ENCODE results near the gene DOCK9. TPM values are rescaled to one million over a fixed set of nuclear protein-coding genes. Genes with fewer than 3 reads are reported as not detected.

DOCK9 gene
- total RNA-seq, 1 donor from 2014 or later: 339 TPM

- Mint-ChIP-seq H3K4me3 (ENCODE audit: unreplicated experiment) (no peak overlapping the region), H3K36me3 (ENCODE audit: low read depth, unreplicated experiment) (no peaks in the 10 kb centered on the region), H3K27ac (ENCODE audit: unreplicated experiment) (no peak overlapping the region), H3K9me3 (ENCODE audit: unreplicated experiment) (no peaks in the 10 kb centered on the region), H3K4me1 (ENCODE audit: unreplicated experiment) (no peaks in the 10 kb centered on the region), H3K27me3 (ENCODE audit: unreplicated experiment) (peaks cover 14% of the 10 kb centered on the region)
- DNase-seq (ENCODE audit: low spot score): no peak
- no peak for TF ChIP-seq CTCF (IDR thresholded peaks at IDR 0.05; ENCODE audit: unreplicated experiment)
Measured at GRCh38 chr13:98772794-98773452, 204.9 kb downstream of the DOCK9 start.

GRCh38 chr13:98771838-98772611 is 205.8 kb downstream of the DOCK9 start:
- no peaks in the 10 kb centered on the region for H3K36me3 Mint-ChIP-seq (ENCODE audit: low read depth, unreplicated experiment)
- no peak overlapping the region for H3K4me3 Mint-ChIP-seq (ENCODE audit: unreplicated experiment)
- H3K27ac Mint-ChIP-seq (ENCODE audit: unreplicated experiment): no peak overlapping the region
- no peak for TF ChIP-seq CTCF (IDR thresholded peaks at IDR 0.05; ENCODE audit: unreplicated experiment)
- DNase-seq (ENCODE audit: low spot score): no peak
- H3K4me1 Mint-ChIP-seq (ENCODE audit: unreplicated experiment): no peaks in the 10 kb centered on the region
- peaks cover 14% of the 10 kb centered on the region for H3K27me3 Mint-ChIP-seq (ENCODE audit: unreplicated experiment)
- no peaks in the 10 kb centered on the region for H3K9me3 Mint-ChIP-seq (ENCODE audit: unreplicated experiment)

- no peaks in the 10 kb centered on the region for H3K36me3 Mint-ChIP-seq (ENCODE audit: low read depth, unreplicated experiment)
- peaks cover 14% of the 10 kb centered on the region for H3K27me3 Mint-ChIP-seq (ENCODE audit: unreplicated experiment)
- no peaks in the 10 kb centered on the region for H3K9me3 Mint-ChIP-seq (ENCODE audit: unreplicated experiment)
- TF ChIP-seq CTCF (IDR thresholded peaks at IDR 0.05; ENCODE audit: unreplicated experiment): no peak
- no peak overlapping the region for H3K27ac Mint-ChIP-seq (ENCODE audit: unreplicated experiment)
- no peak for DNase-seq (ENCODE audit: low spot score)
- H3K4me3 Mint-ChIP-seq (ENCODE audit: unreplicated experiment): no peak overlapping the region
- no peaks in the 10 kb centered on the region for H3K4me1 Mint-ChIP-seq (ENCODE audit: unreplicated experiment)
Measured at GRCh38 chr13:98769736-98770135, 208.1 kb downstream of the DOCK9 start.

- no peak for DNase-seq (ENCODE audit: low spot score)
- no peak overlapping the region for H3K4me3 Mint-ChIP-seq (ENCODE audit: unreplicated experiment)
- peaks cover 14% of the 10 kb centered on the region for H3K27me3 Mint-ChIP-seq (ENCODE audit: unreplicated experiment)
- no peak overlapping the region for H3K27ac Mint-ChIP-seq (ENCODE audit: unreplicated experiment)
- TF ChIP-seq CTCF (IDR thresholded peaks at IDR 0.05; ENCODE audit: unreplicated experiment): no peak
- no peaks in the 10 kb centered on the region for H3K4me1 Mint-ChIP-seq (ENCODE audit: unreplicated experiment)
- no peaks in the 10 kb centered on the region for H3K36me3 Mint-ChIP-seq (ENCODE audit: low read depth, unreplicated experiment)
- no peaks in the 10 kb centered on the region for H3K9me3 Mint-ChIP-seq (ENCODE audit: unreplicated experiment)
Measured at GRCh38 chr13:98768522-98768921, 209.3 kb downstream of the DOCK9 start.

- TF ChIP-seq CTCF (IDR thresholded peaks at IDR 0.05; ENCODE audit: unreplicated experiment): no peak
- no peak overlapping the region for H3K27ac Mint-ChIP-seq (ENCODE audit: unreplicated experiment)
- no peak overlapping the region for H3K4me3 Mint-ChIP-seq (ENCODE audit: unreplicated experiment)
- peaks cover 4% of the 10 kb centered on the region for H3K27me3 Mint-ChIP-seq (ENCODE audit: unreplicated experiment)
- H3K4me1 Mint-ChIP-seq (ENCODE audit: unreplicated experiment): no peaks in the 10 kb centered on the region
- H3K36me3 Mint-ChIP-seq (ENCODE audit: low read depth, unreplicated experiment): no peaks in the 10 kb centered on the region
- DNase-seq (ENCODE audit: low spot score): no peak
- no peaks in the 10 kb centered on the region for H3K9me3 Mint-ChIP-seq (ENCODE audit: unreplicated experiment)
Measured at GRCh38 chr13:98766697-98767096, 211.2 kb downstream of the DOCK9 start.

Data from endothelial cell (in vitro differentiated cells).